Spleen (tissue), 11 donors: ENCODE data around the gene REEP3. TPM values are rescaled to one million over a fixed set of nuclear protein-coding genes. Genes with fewer than 3 reads are reported as not detected.

Source experiments
- DNase-seq: peaks from one replicate; pipeline ENCODE4 v3.0.0-alpha.2; 2020
- H3K27ac ChIP-seq, 8 donors: fragments of 200-600 bp; sonication (generic) in 7 of 8; 1 replicate in 4 of 8; 2 replicates in 4 of 8; pipeline versions ENCODE4 v1.5.0 to v1.8.0; 2016 to 2021; ENCODE audit warnings: inconsistent platforms in 4 of 8, mild to moderate bottlenecking in 4 of 8, moderate library complexity in 1 of 8
- H3K27me3 ChIP-seq, 7 donors: fragments of 200-600 bp; sonication (generic) in 6 of 7; replicated peaks in 1 of 7; 1 replicate in 4 of 7; 2 replicates in 3 of 7; pipeline versions ENCODE4 v1.5.0 to v1.8.0; 2016 to 2021; ENCODE audit warnings: inconsistent platforms in 3 of 7, mild to moderate bottlenecking in 1 of 7
- H3K36me3 ChIP-seq, 6 donors: fragments of 200-600 bp; sonication (generic) in 5 of 6; 1 replicate in 4 of 6; 2 replicates in 2 of 6; pipeline versions ENCODE4 v1.5.0 to v1.8.0; 2016 to 2021; ENCODE audit warnings: inconsistent platforms in 2 of 6
- H3K4me1 ChIP-seq, 6 donors: fragments of 200-600 bp; sonication (generic) in 5 of 6; 1 replicate in 3 of 6; 2 replicates in 3 of 6; pipeline versions ENCODE4 v1.5.0 to v1.8.0; 2016 to 2021; ENCODE audit warnings: inconsistent platforms in 3 of 6
- H3K4me3 ChIP-seq, 8 donors: fragments of 200-600 bp; sonication (generic) in 7 of 8; 1 replicate in 4 of 8; 2 replicates in 4 of 8; pipeline versions ENCODE4 v1.5.0 to v1.8.0; 2016 to 2021; ENCODE audit warnings: inconsistent platforms in 4 of 8, mild to moderate bottlenecking in 4 of 8, moderate library complexity in 2 of 8
- H3K9me3 ChIP-seq, 8 donors: fragments of 200-600 bp; sonication (generic) in 7 of 8; 1 replicate in 4 of 8; 2 replicates in 4 of 8; pipeline versions ENCODE4 v1.5.0 to v1.8.0; 2016 to 2021; ENCODE audit warnings: inconsistent platforms in 4 of 8
- CTCF ChIP-seq, 11 experiments: fragments of 200-600 bp in 7 of 11; fragments of 450-650 bp in 4 of 11; sonication (generic) in 4 of 11; IDR thresholded peaks in 8 of 11; conservative IDR thresholded peaks in 3 of 11; 1 replicate in 7 of 11; 2 replicates in 4 of 11; pipeline versions ENCODE4 v1.4.0 to v1.8.0; 2016 to 2021; ENCODE audit warnings: antibody characterized with exemption in 11 of 11, inconsistent platforms in 4 of 11, mild to moderate bottlenecking in 1 of 11
- POLR2A ChIP-seq, 3 donors: fragments of 450-650 bp; IDR thresholded peaks; one replicate each; pipeline ENCODE4 v1.5.1; 2017; ENCODE audit warnings: antibody characterized with exemption in 3 of 3, mild to moderate bottlenecking in 1 of 3
- POLR2AphosphoS5 ChIP-seq, 3 donors: sonication (generic); formaldehyde crosslinking; IDR thresholded peaks; one replicate each; pipeline ENCODE4 v1.5.1; 2017; ENCODE audit warnings: antibody characterized with exemption in 3 of 3
- WGBS, 5 donors: extraction: QIAGEN DNeasy Blood & Tissue Kit in 3 of 5; methylation state at CpG; one replicate each; pipeline versions ENCODE4 v1.1.5 to v1.1.7; 2013 to 2018; 5-methylcytosine and 5-hydroxymethylcytosine counted together
- intact Hi-C: fragments of 100-400 bp; cut with DNase I; formaldehyde crosslinking; loops from one replicate; pipeline ENCODE4 v1.15.0; 2023; ENCODE audit warnings: low total_unique reads
- polyA plus RNA-seq, 3 donors: library from polyadenylated mRNA; stranded (reverse); fragments of 200-250 nt; gene quantifications; one replicate each; pipeline ENCODE4 v1.2.1, GENCODE V29; 2013
- total RNA-seq, 7 donors: library from RNA; depleted of rRNA in 3 of 7; stranded (reverse); fragments of >200 nt in 3 of 7; fragmentation: NEBNext Ultra II Directional in 4 of 7; extraction: Animal tissue kit (Norgen Biotek cat#: 25700) in 4 of 7; gene quantifications; one replicate each; pipeline versions ENCODE4 v1.1.0 to v1.2.1, GENCODE V29; 2016 to 2021
- donor health status: healthy with polysubstance abuse.
- donor health status: DM: no; HTN: no; CAD: no; lungs with moderate emphysema.
- donor health status: DM: no; HTN: no; CAD: no.
- donor health status: Bipolar disorder and iron deficiency.
- donor health status: healthy.
- donor health status: DM: no; HTN: no; CAD: no.
- donor health status: DM: yes; HTN: yes; CAD: no.

Gene REEP3
- total and polyA plus RNA-seq, 10 donors, result 4.0 to 46.5 (median 22.1) TPM

DNA sequence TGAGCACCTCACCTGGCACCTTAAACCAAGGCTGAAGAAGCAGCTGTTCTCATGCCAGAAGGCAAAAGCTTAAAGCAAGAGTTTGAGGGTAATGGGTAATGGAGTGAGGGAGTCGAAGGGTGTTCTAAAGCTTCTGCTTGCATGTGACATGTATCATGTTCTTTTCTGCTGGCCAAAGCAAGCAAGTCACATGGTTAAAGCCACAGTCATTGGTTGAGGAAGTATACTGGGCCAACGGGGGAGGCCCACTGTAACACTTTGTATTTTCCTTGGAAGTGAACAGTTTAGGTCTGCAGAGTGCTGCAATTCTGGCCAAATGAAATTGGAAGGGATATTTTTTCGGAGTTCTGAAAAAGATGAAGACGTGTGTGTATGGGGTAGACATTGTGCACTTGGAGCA is 75.7 kb downstream of the REEP3 start:
- WGBS, 5 donors, result 55 to 85% (median 74%) methylated on average over 4 of the region's 4 CpGs
- Histone ChIP-seq H3K27ac (no peak overlapping the region), H3K4me3 (no peak overlapping the region), H3K9me3 (no peaks in the 10 kb centered on the region), H3K4me1 (no peaks in the 10 kb centered on the region), H3K27me3 (no peaks in the 10 kb centered on the region), H3K36me3 (peaks cover 0 to 61% (median 16%) of the 10 kb centered on the region in 6 donors)
- no peak for DNase-seq
- intact Hi-C loops, result no loop called here
- no peak for TF ChIP-seq CTCF (IDR thresholded peaks at IDR 0.05 in 8 of 11, conservative IDR thresholded peaks at IDR 0.05 in 3 of 11)
- no peak for TF ChIP-seq POLR2AphosphoS5 (IDR thresholded peaks at IDR 0.05)
- no peak for TF ChIP-seq POLR2A (IDR thresholded peaks at IDR 0.05)

GRCh38 chr10:63600540-63600939 is 79.3 kb downstream of the REEP3 start:
- Histone ChIP-seq H3K9me3 (no peaks in the 10 kb centered on the region), H3K4me1 (peaks cover 0 to 12% (median 3%) of the 10 kb centered on the region in 6 donors), H3K27ac (no peak overlapping the region), H3K27me3 (no peaks in the 10 kb centered on the region), H3K4me3 (no peak overlapping the region), H3K36me3 (peaks cover 0 to 54% (median 11%) of the 10 kb centered on the region in 6 donors)
- 86 to 100% (median 94%) methylated on average over 1 of the region's 1 CpG for WGBS, 5 donors
- no peak for DNase-seq
- TF ChIP-seq CTCF (IDR thresholded peaks at IDR 0.05 in 8 of 11, conservative IDR thresholded peaks at IDR 0.05 in 3 of 11) (no peak), POLR2AphosphoS5 (IDR thresholded peaks at IDR 0.05) (no peak), POLR2A (IDR thresholded peaks at IDR 0.05) (no peak)
- intact Hi-C loops, result no loop called here

DNA sequence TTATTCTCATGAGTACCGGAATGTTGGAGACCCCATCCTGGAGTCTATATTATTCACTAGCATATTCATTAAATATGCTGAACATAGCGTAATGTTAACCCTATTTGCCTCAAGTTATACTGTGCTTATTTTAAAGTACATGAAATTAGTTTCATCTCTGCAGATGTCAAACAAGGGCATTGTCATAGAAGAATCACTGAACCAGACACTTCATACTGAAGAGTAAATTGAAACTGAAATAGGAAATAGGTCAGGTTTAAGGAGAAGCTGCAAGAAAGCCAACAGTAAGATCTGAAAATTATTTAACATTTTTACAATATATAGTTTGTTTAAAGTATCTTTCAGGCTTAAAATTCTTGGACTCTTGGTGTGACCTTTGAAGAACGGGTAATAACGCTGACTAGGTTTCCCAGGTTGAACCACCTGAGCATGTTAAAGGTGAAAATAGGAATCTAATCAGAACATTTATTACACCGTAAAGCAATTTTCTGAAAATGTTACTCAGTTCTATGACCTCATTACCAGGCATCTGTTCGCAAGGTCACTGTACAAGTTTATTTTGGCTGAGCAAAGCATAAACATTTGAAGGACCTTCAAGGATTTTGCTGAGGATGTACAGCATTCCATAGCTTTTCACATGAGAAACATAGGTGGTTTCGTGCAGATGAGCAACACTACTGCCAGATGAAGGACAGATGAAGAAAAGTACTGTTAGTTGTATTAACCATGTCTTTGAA is 82.7 kb downstream of the REEP3 start:
- intact Hi-C loops, result no loop called here
- no peaks in the 10 kb centered on the region for H3K9me3 ChIP-seq
- no peak overlapping the region for H3K4me3 ChIP-seq
- WGBS, 5 donors, result 79 to 88% (median 85%) methylated on average over 7 of the region's 7 CpGs
- H3K27ac ChIP-seq, result no peak overlapping the region
- peaks cover 0 to 12% (median 3%) of the 10 kb centered on the region in 6 donors for H3K4me1 ChIP-seq
- H3K27me3 ChIP-seq, result no peaks in the 10 kb centered on the region
- H3K36me3 ChIP-seq, result peaks cover 0 to 20% (median 4%) of the 10 kb centered on the region in 6 donors
- no peak for DNase-seq
- TF ChIP-seq CTCF (IDR thresholded peaks at IDR 0.05 in 8 of 11, conservative IDR thresholded peaks at IDR 0.05 in 3 of 11), result no peak
- TF ChIP-seq POLR2A (IDR thresholded peaks at IDR 0.05), result no peak
- no peak for TF ChIP-seq POLR2AphosphoS5 (IDR thresholded peaks at IDR 0.05)

DNA sequence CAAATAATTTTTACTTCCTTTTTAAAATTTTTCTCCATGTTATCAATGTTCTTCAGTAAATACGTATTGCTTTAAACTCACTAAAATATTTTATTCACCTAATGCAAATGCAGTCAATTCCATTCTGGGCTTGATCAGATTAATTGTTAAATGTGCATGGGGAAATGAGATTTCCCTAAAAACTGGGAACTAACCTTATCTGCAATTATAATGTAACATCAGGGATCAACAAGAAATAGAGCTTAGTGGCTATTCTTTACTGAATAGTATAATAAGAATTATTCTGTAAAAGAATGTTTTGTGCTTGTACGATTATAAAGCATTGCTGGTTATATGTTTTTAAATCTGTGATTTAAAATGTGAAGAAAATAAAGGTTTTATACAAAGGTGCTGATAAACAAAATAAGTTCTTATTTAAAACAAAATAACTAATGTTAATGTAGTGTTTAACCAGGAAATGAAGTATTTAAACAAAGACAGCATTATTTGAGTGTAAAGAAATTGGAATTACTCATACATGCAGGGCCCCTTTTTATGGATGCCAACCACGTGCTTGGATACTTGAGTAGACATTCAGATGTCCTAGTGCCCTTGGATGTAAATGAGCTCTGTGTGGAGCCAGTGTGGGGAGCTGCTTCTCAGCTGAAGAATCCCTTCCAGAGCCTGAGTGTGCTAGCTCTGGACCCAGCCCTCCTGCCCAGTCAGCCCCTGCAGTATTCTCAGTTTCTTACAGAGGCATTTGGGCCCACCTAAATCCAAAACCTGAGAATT is 84.2 kb downstream of the REEP3 start:
- intact Hi-C loops, result no loop called here
- whole genome bisulfite sequencing, 5 donors, result 87 to 95% (median 93%) methylated on average over 3 of the region's 3 CpGs
- no peaks in the 10 kb centered on the region for H3K27me3 ChIP-seq
- H3K27ac ChIP-seq, result no peak overlapping the region
- peaks cover 0 to 12% (median 3%) of the 10 kb centered on the region in 6 donors for H3K4me1 ChIP-seq
- DNase-seq, result no peak
- H3K36me3 ChIP-seq, result peaks cover 0 to 17% (median 0%) of the 10 kb centered on the region in 6 donors
- H3K9me3 ChIP-seq, result no peaks in the 10 kb centered on the region
- no peak overlapping the region for H3K4me3 ChIP-seq
- TF ChIP-seq CTCF (IDR thresholded peaks at IDR 0.05 in 8 of 11, conservative IDR thresholded peaks at IDR 0.05 in 3 of 11) (no peak), POLR2A (IDR thresholded peaks at IDR 0.05) (no peak), POLR2AphosphoS5 (IDR thresholded peaks at IDR 0.05) (no peak)
